Germinal center (tissue), 1 donor: Measurements from ENCODE around the gene ATAD3C.
"Not testable (repeated sequence)": the region's sequence is repeated elsewhere in the genome, so short reads cannot be mapped to it uniquely, and the experiment has no call there.

ENCODE experiments used
- DNase-seq: peaks from one replicate; pipeline ENCODE4 v3.0.0; 2012; ENCODE audit warnings: mixed read lengths, low spot score

ATAD3C gene

DNA sequence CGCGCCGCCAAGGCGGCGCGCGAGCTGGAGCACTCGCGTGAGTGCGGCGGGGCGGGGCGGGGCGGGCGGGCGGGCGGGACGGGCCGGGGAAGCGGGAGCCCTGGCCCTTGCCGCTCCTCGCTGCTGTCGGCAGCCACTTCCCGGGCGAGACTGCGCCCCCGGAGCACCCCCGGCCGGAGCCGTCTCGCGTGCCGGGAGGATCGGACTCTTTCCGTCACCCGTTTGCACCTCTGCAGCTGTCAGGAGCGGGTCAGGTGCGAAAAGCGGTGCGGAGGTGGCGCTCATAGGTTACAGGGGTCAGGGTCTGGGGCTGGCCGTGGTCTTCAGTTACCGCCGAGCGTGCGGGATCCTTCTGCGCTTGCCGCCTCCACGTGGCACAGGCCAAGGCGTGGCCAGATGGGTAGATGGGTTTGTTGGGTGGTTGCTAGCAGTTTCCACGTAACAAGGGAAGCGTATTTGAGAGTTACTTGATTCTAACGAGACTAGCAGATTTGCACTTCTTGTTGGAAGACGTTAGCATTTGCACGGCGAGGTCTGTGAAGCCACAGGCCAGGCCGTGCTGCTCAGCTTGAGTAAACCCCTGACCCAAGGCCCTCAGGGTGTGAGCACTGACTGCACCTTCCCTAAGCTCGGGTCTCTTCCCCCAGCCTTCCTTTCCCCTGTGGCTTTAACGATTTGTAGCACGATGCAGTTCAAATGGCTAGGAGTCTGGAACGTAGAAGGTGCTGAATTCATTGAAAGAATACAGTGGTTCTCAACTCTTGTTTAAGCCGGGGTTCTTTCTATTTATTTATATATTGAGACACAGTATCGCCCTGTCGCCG is 22.8 kb downstream of the ATAD3C start:
- DNase-seq: not testable (repeated sequence)

DNA sequence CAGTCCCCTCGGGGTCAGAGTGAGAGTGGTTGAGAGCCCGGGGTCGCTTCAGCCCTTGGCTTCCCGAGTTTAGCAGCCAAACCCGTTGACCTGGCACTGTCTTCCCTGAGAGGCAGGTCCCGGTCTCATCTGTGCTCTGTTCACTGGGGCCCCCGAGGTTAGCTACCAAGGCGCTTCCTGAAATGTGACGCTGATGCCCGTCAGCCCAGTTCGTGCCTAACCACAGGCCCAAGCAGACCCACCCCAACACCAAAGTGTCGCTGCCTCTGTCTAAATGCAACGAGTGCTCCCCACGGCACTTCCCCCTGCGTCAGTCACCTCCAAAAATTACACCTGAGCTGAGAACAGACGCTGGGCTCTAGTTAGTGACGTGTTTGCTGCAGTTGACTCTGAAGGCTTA is 26.5 kb downstream of the ATAD3C start:
- not testable (repeated sequence) for DNase-seq

DNA sequence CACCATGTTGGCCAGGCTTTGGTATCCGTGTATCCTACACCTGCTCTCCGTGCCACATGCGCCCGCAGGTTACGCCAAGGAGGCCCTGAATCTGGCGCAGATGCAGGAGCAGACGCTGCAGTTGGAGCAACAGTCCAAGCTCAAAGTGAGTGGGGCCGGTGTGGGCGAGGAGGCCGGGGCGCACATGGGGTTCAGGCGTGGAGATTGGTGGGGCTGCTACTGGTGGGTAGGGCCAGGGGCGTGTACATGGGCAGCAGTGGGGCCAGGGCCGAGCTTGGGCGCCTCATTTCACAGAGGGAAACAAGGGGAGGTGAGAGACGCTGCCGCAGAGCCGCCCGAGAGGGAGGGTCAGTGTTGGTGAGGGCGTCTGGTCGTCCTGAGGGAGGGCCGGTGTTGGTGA is 27.7 kb downstream of the ATAD3C start:
- DNase-seq: no peak

DNA sequence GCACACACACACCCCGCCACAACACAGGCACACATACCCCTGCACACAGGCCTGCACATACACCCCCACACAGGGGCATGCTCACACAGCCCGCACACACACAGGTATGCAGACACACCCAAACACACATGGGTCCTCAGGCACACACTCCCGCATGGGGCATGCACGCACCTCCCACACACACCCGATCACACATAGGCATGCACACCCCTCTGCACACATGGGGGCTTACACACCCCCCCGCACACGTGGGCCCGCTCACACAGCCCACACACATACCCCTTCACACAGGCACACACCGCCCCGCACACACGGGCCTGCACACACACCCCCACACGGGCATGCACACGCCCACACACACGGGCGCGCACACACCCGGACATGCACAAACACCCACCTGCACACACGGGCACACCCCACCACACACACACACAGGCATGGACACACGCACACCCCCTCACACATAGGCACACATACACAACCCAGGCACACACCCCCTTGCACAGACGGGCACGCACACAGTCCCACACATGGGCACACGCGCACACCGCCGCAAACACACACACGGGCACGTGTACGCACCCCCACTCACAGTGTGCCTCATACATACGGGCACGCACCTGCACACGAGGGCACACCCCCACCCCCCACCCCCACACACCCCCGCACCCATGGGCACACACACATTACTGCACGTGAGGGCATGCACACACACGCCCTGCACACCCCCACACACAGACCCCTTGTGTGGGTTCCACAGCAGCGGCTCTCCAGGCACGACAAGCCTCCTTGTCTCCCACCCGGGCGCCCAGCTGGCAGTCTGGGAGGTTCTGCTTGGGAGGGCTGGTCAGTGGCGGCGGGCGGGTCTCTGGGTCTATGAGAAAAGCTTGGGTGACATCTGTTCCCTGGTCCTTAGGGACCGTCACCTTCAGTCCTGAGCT is 30.3 kb downstream of the ATAD3C start:
- no peak for DNase-seq

DNA sequence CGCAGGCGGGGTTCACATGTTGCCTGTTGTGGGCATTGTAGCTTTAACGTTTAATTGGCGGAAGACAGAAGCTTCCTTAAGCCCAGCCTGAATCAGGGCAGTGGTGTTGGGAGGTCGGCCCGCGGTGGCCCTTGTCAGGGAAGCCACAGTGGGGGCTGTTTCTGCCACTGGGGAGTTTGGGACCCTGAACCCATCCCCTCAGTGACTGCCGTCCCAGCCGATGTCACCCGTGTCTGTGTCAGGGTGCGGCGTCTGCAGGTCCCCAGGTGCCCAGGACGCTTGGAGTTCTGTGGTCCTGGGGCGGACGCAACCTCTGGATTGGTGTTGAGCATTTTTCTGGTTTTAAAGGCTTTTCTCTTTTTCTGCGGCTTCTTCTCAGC is 31.0 kb downstream of the ATAD3C start:
- DNase-seq: not testable (repeated sequence)

DNA sequence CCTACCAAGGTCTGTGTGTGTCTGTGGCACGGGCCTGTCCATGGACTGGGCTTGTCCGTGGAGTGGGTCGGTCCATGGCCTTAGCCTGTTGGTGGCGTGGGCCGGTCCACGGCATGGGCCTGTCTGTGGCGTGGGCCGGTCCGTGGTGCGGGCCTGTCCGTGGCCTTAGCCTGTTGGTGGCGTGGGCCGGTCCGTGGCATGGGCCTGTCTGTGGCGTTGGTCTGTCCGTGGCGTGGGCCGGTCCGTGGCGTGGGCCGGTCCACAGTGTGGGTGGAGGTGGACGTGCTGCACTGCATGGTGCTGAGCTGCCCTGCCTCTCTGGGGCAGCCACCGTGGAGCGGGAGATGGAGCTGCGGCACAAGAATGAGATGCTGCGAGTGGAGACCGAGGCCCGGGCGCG is 32.3 kb downstream of the ATAD3C start:
- not testable (repeated sequence) for DNase-seq

DNA sequence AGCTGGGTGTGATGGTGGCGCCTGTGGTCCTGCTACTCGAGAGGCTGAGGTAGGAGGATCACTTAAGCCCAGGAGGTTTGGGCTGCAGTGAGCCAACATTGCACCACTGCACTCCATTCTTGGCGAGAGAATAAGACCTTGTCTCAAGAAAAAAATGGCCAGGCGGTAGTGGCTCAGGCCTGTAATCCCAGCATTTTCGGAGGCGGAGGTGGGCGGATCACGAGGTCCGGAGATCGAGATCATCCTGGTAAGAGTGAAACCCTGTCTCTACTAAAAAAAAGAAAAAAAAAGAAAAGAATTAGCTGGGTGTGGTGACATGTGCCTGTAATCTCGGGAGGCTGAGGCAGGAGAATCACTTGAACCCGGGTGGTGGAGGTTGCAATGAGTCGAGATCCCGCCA is 33.4 kb downstream of the ATAD3C start:
- no peak for DNase-seq

DNA sequence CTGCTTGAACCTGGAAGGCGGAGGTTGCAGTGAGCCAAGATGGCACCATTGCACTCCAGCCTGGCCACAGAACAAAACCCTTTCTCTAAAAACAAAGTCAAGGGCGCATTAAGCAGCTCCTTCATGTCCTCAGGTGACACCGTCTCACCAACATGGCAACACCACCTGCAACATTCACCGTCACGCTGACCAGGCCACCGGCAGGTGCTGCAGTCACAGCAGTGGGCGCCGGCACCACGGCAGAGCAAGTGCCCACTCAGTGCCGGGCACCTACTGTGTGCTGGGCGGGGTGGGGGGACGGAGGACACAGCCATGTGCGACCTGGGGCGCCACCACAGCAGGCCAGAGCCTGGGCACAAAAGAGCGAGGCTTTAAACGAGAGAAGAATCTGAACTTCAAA is 34.2 kb downstream of the ATAD3C start:
- no peak for DNase-seq

DNA sequence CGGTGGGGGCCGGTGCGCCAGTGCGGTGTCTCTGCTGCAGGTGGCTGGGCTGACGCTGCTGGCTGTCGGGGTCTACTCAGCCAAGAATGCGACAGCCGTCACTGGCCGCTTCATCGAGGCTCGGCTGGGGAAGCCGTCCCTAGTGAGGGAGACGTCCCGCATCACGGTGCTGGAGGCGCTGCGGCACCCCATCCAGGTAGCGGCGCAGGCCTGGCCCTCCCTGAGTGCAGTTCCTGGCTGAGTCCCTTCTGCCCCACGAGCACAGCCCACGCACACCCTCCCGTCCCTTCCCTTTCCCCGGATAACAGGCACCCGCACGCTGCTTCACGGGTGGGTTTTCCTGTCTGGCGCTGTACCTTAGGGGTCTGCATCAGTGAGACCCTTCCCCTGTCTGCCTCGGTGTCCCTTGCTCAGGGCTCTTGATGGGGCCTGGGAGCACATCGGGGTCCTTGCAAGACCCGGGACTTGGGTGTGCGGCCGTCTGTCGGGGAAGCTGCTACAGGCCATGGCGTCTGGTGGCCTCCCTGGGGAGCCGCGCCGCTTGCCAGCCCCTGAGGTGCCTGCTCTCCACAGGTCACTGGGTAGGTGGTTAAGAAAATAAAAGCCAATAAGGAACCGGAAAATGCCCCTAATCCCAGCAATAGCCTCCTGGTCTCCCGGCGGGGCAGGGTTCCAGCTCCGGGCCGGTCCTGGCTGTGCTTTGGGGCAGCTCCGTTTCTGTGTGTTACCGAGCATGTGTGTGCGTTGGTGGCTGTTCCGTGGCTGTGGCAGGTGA is 35.7 kb downstream of the ATAD3C start:
- not testable (repeated sequence) for DNase-seq

DNA sequence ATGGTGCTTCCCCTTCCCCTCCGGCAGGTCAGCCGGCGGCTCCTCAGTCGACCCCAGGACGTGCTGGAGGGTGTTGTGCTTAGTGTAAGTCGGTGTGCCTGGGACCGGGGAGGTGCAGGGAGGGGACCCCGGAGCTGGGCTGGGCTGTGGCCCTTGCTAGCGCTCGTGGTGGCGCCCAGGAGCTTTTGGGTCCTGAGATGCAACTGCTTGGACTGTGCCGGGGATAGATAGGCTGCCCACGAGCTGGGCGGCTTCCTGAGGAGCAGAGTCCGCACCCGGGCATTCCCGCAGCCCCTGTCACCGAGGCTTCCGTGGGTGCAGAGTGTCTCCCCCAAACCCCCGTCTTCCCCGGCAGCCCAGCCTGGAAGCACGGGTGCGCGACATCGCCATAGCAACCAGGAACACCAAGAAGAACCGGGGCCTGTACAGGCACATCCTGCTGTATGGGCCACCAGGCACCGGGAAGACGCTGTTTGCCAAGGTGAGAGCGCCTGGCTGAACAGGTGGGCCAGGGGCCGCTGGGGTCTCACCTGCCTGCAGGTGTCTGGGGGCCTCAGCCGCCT is 36.3 kb downstream of the ATAD3C start:
- DNase-seq: not testable (repeated sequence)

DNA sequence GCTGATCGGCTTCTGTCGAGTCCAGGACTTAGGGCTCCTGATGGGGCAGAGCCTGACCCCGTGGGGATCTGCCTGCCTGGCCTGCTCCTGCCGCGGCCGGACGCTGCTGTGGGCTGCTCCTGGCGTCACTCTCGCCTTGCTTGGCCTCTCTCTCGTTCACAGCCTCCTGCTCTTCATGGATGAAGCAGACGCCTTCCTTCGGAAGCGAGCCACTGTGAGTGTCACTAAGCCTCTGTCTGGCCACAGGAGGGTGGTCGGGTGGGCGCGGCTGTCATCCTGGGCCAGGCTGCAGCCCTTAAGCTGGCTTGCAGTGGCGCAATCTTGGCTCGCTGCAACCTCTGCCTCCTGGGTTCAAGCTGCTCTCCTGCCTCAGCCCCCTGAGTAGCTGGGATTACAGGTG is 38.2 kb downstream of the ATAD3C start:
- DNase-seq: no peak

DNA sequence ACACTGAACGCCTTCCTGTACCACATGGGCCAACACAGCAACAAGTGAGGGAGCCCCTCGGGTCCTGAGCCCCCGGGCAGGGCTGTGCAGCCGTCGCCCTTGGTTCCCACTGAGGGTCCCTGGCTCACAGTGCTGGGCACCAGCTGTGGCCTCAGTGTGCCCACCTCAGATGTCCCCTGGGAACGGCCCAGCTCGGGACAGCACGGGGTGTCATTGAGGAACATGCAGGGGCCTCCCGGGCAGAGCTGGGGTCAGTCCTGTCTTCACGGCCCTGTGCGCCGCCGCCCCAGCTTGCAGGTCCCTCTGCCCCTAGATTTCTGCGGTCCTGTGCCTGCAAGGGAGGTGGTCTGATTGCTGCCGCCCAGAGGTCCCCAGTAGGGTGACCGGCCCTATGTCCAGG is 39.7 kb downstream of the ATAD3C start:
- DNase-seq: no peak

DNA sequence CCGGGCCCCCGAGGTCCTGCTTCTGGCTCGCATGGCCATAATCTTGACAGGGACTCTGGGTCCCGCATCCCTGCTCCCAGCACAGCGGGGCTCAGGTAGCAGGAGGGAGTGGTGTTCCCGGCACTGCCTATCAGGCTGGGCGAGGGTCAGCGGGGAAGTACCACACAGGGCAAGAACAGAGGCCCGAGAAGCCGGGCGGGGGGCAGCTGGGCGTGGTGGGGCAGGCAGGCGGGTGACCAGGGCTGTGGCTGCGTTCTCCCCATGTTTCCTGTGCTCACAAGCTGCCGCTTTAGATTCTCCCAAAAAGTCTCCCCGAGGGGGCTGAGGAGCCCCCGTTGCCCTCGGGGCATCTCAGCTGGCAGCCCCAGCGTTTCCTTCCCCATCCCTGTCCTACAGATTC is 40.4 kb downstream of the ATAD3C start:
- no peak for DNase-seq

DNA sequence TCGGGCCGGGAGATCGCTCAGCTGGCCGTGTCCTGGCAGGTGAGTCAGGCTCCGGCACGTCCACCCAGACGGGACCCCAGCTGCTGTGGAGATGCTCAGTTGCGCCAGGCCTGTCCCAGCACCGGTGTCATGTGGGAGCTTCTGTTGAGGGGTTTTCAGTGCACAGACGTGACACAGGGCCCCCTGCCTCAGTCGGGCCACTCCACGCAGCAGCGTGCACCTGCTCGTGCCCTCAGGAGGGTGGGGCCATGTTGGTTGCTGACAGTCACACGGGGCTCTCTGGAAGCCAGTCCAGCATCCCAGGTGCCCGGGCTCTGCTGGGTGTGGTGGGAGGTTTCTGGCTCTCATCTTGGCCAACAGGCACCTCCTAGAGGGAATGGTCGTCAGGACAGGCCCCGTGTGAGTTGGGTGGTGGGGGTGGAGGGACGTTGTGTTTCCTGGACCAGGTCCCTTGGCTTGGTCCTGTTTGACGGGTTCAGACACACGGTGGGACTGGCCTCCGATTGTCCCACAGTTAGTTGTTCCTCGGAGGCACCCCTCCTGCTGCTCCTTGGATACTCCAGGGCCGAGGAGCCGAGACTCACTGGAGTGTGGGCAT is 41.2 kb downstream of the ATAD3C start:
- no peak for DNase-seq

DNA sequence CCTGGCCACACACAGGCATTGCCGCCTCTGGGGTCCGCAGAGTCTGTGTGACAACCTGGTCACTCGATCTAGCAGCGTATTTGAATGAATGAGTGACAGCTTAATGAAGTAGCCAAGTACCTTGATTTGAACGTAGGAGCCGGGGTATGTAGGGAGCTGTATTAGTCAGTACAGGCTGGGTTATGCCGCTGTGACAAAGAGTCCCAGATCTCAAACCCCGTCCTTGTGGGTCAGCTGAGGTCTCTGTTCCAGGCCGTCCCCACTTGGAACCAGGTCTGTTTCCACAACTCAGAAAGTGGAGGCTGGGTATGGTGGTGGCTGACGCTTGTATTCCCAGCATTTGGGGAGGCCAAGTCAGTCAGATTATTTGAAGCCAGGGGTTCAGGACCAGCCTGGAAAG is 42.1 kb downstream of the ATAD3C start:
- DNase-seq: no peak

DNA sequence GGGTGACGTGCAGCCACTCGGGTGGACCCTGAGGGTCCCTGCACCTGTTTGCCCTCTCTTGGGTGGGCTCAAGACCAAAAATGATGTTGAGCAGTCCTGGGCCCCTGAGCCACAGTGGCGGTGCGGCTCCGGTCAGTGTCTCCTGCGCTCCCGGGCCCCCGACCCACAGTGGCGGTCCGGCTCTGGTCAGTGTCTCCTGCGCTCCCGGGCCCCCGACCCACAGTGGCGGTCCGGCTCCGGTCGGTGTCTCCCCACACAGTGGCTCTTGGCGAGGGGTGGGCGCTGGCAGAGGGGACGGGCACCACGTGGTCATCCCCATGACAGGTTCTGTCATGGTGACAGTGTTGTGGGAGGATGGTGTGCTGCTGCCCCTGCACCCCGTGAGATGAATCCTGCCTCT is 44.8 kb downstream of the ATAD3C start:
- DNase-seq: not testable (repeated sequence)

DNA sequence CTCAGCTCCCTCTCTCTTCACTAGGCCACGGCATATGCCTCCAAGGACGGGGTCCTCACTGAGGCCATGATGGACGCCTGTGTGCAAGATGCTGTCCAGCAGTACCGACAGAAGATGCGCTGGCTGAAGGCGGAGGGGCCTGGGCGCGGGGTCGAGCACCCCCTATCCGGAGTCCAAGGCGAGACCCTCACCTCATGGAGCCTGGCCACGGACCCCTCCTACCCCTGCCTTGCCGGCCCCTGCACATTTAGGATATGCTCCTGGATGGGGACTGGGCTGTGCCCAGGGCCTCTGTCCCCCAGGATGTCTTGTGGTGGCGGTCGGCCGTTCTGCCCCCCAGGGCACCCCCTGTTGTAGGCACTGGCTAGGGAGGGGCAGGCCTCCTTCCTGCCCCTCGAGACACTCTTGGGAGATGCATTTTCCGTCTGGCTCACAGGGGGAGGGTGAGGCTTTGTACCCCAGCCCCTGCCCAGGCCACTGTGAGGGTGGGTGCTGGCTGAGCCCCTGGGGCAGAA is 46.0 kb downstream of the ATAD3C start:
- DNase-seq: not testable (repeated sequence)

DNA sequence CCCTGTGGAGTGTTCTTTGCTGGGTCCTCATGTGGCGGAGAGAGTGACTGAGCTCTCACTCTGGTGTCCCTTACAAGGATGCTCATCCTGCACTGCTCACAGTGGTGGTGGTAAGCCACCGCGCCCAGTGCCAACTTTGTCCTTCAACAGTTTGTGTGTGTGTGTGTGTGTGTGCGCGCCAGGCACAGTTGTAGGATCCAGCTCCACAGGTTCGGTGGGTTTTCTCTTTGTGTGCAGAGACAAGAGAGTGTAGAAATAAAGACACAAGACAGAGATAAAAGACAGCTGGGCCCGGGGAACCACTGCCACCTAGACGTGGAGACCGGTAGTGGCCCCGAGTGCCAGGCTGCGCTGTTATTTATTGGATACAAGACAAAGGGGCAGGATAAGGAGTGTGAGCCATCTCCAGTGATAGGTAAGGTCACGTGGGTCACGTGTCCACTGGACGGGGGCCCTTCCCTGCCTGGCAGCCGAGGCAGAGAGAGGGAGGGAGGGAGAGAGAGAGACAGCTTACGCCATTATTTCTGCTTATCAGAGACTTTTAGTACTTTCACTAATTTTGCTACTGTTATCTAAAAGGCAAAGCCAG is 55.4 kb downstream of the ATAD3C start:
- DNase-seq: peak; percentile 29

DNA sequence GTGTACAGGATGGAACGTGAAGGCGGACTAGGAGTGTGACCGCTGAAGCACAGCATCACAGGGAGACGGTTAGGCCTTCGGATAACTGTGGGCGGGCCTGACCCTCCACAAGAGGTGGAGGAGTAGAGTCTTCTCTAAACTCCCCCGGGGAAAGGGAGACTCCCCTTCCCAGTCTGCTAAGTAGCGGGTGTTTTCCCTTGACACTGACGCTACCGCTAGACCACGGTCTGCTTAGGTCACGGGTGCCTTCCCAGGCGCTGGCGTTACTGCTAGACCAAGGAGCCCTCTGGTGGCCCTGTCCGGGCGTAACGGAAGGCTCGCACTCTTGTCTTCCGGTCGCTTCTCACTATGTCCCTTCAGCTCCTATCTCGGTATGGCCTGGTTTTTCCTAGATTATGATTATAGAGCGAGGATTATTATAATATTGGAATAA is 55.9 kb downstream of the ATAD3C start:
- not testable (repeated sequence) for DNase-seq

DNA sequence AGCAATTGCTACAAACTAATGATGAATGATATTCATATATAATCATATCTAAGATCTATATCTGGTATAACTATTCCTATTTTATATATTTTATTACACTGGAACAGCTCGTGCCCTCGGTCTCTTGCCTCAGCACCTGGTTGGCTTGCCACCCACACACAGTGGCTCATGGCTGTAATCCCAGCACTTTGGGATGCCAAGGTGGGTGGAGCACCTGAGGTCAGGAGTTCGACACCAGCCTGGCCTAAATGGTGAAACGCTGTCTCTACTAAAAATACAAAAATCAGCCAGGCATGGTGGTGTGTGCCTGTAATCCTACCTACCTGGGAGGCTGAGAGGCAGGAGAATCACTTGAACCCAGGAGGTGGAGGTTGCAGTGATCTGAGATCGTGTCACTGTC is 56.3 kb downstream of the ATAD3C start:
- DNase-seq: not testable (repeated sequence)

DNA sequence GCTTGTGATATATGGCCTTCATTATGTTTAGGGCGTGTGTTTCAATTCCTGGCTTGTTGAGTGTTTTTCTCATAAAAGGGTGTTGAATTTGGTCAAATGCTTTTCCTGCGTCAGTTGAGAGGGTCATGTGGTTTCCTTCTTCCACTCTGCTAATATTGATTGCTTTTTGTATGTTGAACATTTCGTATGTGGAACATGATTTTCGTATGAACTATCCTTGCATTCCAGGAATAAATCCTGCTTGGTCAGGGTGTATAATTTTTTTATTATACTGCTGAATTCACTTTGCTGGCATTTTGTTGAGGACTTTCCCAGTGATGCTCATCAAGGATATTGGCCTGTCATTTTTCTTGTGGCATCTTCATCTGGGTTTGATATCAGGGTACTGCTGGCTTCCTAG is 57.8 kb downstream of the ATAD3C start:
- DNase-seq: no peak
